Ectodermal cell (in vitro differentiated cells): ENCODE results near the gene DNAJB5.

Experiments used
- H3K27ac ChIP-seq: 2 replicates; pipeline ENCODE4 v1.7.0; 2013; ENCODE audit warnings: mild to moderate bottlenecking, low read depth, low read length; ENCODE audit not compliant: insufficient read depth, poor library complexity, severe bottlenecking
- H3K27me3 ChIP-seq: 2 replicates; pipeline ENCODE4 v1.7.0; 2013; ENCODE audit warnings: mild to moderate bottlenecking, low read length; ENCODE audit not compliant: insufficient read depth, control insufficient read depth, poor library complexity, severe bottlenecking
- H3K36me3 ChIP-seq: one replicate; pipeline ENCODE4 v1.7.0; 2013; ENCODE audit warnings: low read length; ENCODE audit not compliant: control insufficient read depth, insufficient read depth
- H3K4me1 ChIP-seq: one replicate; pipeline ENCODE4 v1.7.0; 2013; ENCODE audit warnings: low read length; ENCODE audit not compliant: control insufficient read depth, insufficient read depth
- H3K4me3 ChIP-seq: 2 replicates; pipeline ENCODE4 v1.7.0; 2013; ENCODE audit warnings: low read depth, low read length, control low read depth; ENCODE audit not compliant: insufficient read depth
- H3K9me3 ChIP-seq: 2 replicates; pipeline ENCODE4 v1.7.0; 2013; ENCODE audit warnings: mild to moderate bottlenecking, low read length, moderate library complexity; ENCODE audit not compliant: control insufficient read depth
- WGBS, 2 experiments: methylation state at CpG; one replicate each; pipeline ENCODE4 v1.1.7; 2013; ENCODE audit warnings: missing lambda C conversion rate in 2 of 2; 5-methylcytosine and 5-hydroxymethylcytosine counted together

The DNAJB5 gene

DNA sequence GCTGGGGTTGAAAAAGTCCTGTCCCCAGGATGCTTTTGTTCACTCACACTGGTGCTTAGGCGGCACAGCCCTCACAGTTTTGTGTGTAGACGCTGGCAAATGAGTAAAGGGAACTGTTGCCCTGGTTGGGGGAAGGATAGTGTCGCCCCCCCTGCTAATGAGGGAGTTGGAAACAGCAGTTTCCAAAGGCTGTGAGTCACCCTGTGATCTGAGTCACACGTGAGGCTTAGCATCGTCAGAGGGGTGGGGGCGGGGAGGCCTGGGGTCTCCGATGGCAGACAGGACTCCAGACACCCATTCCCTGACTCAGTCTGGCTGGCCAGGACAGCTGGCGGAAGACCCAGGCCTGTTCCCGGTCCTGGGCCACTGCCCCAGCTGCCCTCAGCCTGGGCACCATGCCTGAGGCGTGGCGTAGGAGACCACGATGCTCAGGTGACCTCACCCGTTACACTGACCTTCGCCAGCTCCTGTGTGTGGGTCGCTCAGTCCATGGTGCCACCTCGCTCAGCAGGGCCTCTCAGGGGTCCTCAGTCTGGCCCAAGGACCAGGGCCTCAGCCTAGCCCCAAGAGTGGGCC, 2.9 kb downstream of the DNAJB5 start:
- 72 to 74% methylated on average over 16 of the region's 16 CpGs for WGBS, 2 experiments
- Histone ChIP-seq H3K4me3 (no peak overlapping the region), H3K27me3 (no peaks in the 10 kb centered on the region), H3K4me1 (peaks cover 46% of the 10 kb centered on the region), H3K27ac (no peak overlapping the region), H3K9me3 (no peaks in the 10 kb centered on the region), H3K36me3 (peaks cover 20% of the 10 kb centered on the region)

GRCh38 chr9:34993502-34994259, 4.1 kb downstream of the DNAJB5 start:
- no peak overlapping the region for H3K4me3 ChIP-seq
- peaks cover 24% of the 10 kb centered on the region for H3K36me3 ChIP-seq
- H3K4me1 ChIP-seq: peaks cover 38% of the 10 kb centered on the region
- no peaks in the 10 kb centered on the region for H3K27me3 ChIP-seq
- H3K27ac ChIP-seq: peak overlapping the region; percentile 36
- H3K9me3 ChIP-seq: no peaks in the 10 kb centered on the region
- WGBS, 2 experiments: 61 to 66% methylated on average over 8 to 9 of the region's 10 CpGs

DNA sequence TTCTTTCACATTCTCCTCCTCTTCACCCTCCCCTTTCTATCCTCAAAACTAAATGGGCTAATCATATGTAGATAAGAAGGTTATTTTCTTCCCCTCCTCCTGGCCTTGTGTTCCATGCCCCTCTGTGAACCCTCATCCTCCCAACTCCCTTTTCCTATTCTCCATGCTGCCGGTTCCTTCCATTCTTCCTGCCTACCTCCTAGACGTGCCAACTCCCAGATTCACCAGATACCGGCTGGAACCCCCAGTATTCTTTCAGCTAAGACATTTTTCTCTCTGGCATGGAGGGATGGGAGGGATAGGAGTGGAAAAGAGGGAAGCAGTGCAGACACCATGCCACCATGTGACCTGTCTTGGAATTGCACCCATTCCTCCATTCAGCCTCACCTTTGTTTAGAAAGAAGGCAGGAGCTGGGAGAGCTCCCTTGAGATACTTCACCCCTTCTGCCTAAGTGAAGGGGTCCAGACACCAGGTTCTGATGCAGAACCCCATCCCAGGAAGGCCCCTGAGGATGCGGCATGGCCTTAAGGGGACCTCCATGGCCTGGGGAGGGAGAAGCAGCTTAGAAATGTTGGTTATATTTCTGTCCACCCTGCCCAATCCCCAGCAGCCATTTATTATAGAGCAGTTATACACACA, 4.8 kb downstream of the DNAJB5 start:
- WGBS, 2 experiments: 27 to 39% methylated on average over 4 of the region's 4 CpGs
- Histone ChIP-seq H3K27me3 (no peaks in the 10 kb centered on the region), H3K4me1 (peaks cover 38% of the 10 kb centered on the region), H3K36me3 (peaks cover 24% of the 10 kb centered on the region), H3K4me3 (no peak overlapping the region), H3K9me3 (no peaks in the 10 kb centered on the region), H3K27ac (peak overlapping the region; percentile 26)

DNA sequence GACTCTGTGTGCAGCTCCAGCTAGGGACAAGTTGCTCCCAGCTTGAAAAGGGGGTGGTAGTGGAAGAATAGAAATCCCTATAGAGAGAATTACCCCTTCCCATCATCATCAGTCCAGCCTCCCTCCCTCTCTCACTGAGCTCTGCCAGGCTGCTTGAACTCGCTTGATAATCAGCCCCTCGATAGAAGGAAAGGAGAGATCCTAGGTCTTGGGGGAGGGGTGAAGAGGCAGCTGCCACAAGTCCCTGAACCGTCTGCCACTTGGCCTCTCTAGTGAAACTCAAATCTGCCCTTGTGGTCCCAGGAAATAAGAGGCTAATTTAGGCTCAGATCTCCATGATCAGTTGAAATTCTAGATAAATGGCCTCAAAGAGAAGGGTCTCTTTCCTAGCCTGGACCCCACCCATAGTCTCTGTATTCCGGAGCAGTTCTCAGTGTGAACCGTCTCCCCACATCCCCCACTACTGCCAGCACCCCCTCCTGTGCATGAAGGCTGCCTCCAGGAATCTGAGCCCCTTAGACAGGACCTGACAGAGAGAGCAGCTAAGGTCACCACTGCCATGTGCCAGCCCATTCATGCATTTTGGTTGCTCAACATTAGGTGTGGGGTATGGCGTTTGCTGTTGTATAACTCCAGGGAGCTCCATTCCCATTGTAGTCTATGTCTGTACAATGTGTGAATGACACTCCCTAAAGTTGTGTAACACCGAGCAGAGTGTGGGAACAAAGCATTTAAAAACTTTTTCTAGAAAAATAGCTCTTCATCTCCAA, 5.5 kb downstream of the DNAJB5 start:
- Histone ChIP-seq H3K9me3 (no peaks in the 10 kb centered on the region), H3K4me3 (no peak overlapping the region), H3K27ac (no peak overlapping the region), H3K27me3 (no peaks in the 10 kb centered on the region), H3K36me3 (peaks cover 24% of the 10 kb centered on the region), H3K4me1 (peaks cover 38% of the 10 kb centered on the region)
- WGBS, 2 experiments: 87 to 89% methylated on average over 7 of the region's 7 CpGs

- Histone ChIP-seq H3K27ac (no peak overlapping the region), H3K4me3 (no peak overlapping the region), H3K9me3 (no peaks in the 10 kb centered on the region), H3K36me3 (peaks cover 24% of the 10 kb centered on the region), H3K4me1 (peaks cover 38% of the 10 kb centered on the region), H3K27me3 (no peaks in the 10 kb centered on the region)
- WGBS, 2 experiments: 92 to 97% methylated on average over 3 of the region's 3 CpGs
These were observed 6.1 kb downstream of the DNAJB5 start for GRCh38 chr9:34995670-34996060.

GRCh38 chr9:34996181-34996904, 6.8 kb downstream of the DNAJB5 start:
- Histone ChIP-seq H3K4me1 (peaks cover 33% of the 10 kb centered on the region), H3K4me3 (no peak overlapping the region), H3K36me3 (peaks cover 24% of the 10 kb centered on the region), H3K27ac (no peak overlapping the region), H3K27me3 (no peaks in the 10 kb centered on the region), H3K9me3 (no peaks in the 10 kb centered on the region)
- 96 to 97% methylated on average over 26 of the region's 26 CpGs for WGBS, 2 experiments

GRCh38 chr9:34996905-34997279, 7.3 kb downstream of the DNAJB5 start:
- Histone ChIP-seq H3K27me3 (no peaks in the 10 kb centered on the region), H3K4me3 (no peak overlapping the region), H3K36me3 (peaks cover 24% of the 10 kb centered on the region), H3K4me1 (peaks cover 30% of the 10 kb centered on the region), H3K9me3 (no peaks in the 10 kb centered on the region), H3K27ac (no peak overlapping the region)
- WGBS, 2 experiments: 90 to 93% methylated on average over 10 of the region's 10 CpGs

GRCh38 chr9:34997379-34997781, 7.8 kb downstream of the DNAJB5 start:
- Histone ChIP-seq H3K36me3 (peaks cover 24% of the 10 kb centered on the region), H3K27ac (no peak overlapping the region)

DNA sequence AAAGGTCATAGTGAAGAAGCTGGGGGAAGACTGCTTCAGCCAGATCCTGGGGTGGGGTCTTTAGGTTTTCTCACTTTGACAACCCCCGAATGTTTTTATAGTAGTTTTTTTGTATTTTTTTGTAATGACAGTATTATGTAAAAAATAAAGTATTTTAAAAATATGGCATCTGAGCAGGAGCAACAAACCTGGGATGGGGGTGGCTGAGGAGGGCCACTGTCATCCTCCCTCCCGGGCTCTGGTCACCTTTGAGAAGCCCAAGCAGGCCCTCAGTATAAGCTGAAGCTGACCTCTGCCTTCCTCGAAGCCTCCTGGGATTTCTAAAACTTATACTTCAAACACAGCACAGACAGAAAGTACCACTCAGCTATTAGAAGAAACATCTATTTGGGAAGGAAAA, 8.7 kb downstream of the DNAJB5 start:
- Histone ChIP-seq H3K27ac (no peak overlapping the region), H3K4me3 (no peak overlapping the region), H3K9me3 (no peaks in the 10 kb centered on the region), H3K4me1 (peaks cover 20% of the 10 kb centered on the region), H3K36me3 (peaks cover 24% of the 10 kb centered on the region), H3K27me3 (no peaks in the 10 kb centered on the region)
- WGBS, 2 experiments: 84 to 96% methylated on average over 3 of the region's 3 CpGs

More at GRCh38 chr9:34997379-34997781, 7.8 kb downstream of the DNAJB5 start:
- H3K4me3 ChIP-seq: no peak overlapping the region
- H3K9me3 ChIP-seq: no peaks in the 10 kb centered on the region
- no peaks in the 10 kb centered on the region for H3K27me3 ChIP-seq
- H3K4me1 ChIP-seq: peaks cover 25% of the 10 kb centered on the region
